RWPE1 (cell line): Measurements from ENCODE around the gene ATP5MC2.

ENCODE experiments used
- CTCF ChIA-PET: fragments of 350-600 bp; sonication (Branson Sonifier 250); formaldehyde crosslinking; extraction: SDS; loops from one replicate; lab custom pipeline; 2021; lab: Yijun Ruan, JAX
- POLR2A ChIA-PET: fragments of 400-600 bp; formaldehyde crosslinking; extraction: SDS; loops from one replicate; lab custom pipeline; 2020; ENCODE audit warnings: antibody characterized with exemption; ENCODE audit not compliant: low non-redundant PET; lab: Yijun Ruan, JAX
- DNase-seq: peaks from one replicate; pipeline ENCODE4 v3.0.0; 2012; ENCODE audit warnings: low spot score
- H3K27ac ChIP-seq: fragments of 450-650 bp; 2 replicates; pipeline ENCODE4 v1.5.1; 2017
- TF ChIP-seq, protein P1 (sequence below): fragments of 450-650 bp; conservative IDR thresholded peaks from 2 replicates; pipeline ENCODE4 v1.5.1; 2017; ENCODE audit warnings: low read depth, mild to moderate bottlenecking

ATP5MC2 gene

DNA sequence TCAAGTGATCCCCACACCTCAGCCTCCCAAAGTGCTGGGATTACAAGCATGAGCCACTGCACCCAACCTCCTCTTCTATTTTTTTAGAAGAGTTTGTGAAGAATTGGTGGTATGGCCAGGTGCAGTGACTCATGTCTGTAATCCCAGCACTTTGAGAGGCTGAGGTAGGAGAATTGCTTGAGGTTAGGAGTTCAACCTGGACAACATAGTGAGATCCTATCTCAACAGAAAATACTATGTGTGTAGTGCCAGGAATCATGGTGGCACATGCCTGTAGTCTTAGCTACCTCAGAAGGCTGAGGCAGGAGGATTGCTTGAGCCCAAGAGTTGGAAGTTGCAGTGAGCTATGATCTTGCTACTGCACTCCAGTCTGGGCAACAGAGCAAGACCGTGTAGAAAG lies 44.2 kb downstream of the ATP5MC2 start:
- ChIA-PET CTCF (interaction anchor here (0.6 kb wide), 1 partner anchor 634 kb away, joined by 3 read pairs; no protein-coding TSS in a partner anchor), POLR2A (no interaction called here)
- DNase-seq: no peak
- H3K27ac ChIP-seq: no peak overlapping the region
- TF ChIP-seq, protein P1, sequence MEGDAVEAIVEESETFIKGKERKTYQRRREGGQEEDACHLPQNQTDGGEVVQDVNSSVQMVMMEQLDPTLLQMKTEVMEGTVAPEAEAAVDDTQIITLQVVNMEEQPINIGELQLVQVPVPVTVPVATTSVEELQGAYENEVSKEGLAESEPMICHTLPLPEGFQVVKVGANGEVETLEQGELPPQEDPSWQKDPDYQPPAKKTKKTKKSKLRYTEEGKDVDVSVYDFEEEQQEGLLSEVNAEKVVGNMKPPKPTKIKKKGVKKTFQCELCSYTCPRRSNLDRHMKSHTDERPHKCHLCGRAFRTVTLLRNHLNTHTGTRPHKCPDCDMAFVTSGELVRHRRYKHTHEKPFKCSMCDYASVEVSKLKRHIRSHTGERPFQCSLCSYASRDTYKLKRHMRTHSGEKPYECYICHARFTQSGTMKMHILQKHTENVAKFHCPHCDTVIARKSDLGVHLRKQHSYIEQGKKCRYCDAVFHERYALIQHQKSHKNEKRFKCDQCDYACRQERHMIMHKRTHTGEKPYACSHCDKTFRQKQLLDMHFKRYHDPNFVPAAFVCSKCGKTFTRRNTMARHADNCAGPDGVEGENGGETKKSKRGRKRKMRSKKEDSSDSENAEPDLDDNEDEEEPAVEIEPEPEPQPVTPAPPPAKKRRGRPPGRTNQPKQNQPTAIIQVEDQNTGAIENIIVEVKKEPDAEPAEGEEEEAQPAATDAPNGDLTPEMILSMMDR: no peak

DNA sequence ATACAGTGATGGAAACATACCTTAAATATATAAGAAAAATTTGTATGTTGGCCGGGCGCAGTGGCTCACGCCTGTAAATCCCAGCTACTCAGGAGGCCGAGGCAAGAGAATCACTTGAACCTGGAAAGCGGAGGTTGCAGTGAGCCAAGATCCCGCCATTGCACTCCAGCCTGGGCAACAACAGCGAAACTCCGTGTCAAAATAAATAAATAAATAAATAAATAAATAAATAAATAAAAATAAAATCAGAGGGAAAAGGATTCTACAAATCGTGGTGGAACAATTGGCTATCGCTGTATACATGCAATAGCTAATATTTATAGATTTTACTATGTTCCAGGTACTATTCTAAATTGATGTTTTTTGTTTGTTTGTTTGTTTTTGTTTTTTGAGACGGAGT lies 48.0 kb downstream of the ATP5MC2 start:
- TF ChIP-seq, protein P1: no peak
- no peak for DNase-seq
- POLR2A ChIA-PET: no interaction called here
- CTCF ChIA-PET: interaction anchor here (0.6 to 0.7 kb wide), 2 partner anchors 25 to 43 kb away, joined by 3 to 4 read pairs; no protein-coding TSS in a partner anchor
- no peak overlapping the region for H3K27ac ChIP-seq

DNA sequence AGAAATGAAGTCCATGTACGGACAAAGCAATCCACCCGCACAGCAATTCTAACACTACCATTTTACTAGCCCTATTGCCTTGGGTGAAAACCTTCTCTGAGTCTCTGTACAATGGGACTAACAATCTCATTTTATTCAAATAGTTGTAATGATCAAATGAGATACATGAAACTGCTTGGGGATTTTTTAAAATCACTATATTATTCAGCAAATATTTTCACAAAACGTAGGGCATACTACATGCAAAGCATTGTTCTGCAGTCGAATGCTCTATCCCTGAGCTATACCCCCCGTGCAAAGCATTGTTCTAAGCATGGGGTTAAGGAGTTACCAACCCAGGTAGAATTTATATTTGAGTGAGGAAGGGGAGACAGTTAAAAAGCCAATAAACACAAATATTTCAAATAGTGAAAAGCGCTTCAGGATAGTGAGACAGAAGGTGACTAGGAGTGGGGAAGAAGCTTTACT lies 49.1 kb downstream of the ATP5MC2 start:
- H3K27ac ChIP-seq: peak overlapping the region; percentile 90; the same call in 1 of the 2 replicates
- TF ChIP-seq, protein P1: no peak
- no peak for DNase-seq
- POLR2A ChIA-PET: no interaction called here
- CTCF ChIA-PET: interaction anchor here (1.0 kb wide), 1 partner anchor 11 kb away, joined by 4 read pairs; no protein-coding TSS in a partner anchor

DNA sequence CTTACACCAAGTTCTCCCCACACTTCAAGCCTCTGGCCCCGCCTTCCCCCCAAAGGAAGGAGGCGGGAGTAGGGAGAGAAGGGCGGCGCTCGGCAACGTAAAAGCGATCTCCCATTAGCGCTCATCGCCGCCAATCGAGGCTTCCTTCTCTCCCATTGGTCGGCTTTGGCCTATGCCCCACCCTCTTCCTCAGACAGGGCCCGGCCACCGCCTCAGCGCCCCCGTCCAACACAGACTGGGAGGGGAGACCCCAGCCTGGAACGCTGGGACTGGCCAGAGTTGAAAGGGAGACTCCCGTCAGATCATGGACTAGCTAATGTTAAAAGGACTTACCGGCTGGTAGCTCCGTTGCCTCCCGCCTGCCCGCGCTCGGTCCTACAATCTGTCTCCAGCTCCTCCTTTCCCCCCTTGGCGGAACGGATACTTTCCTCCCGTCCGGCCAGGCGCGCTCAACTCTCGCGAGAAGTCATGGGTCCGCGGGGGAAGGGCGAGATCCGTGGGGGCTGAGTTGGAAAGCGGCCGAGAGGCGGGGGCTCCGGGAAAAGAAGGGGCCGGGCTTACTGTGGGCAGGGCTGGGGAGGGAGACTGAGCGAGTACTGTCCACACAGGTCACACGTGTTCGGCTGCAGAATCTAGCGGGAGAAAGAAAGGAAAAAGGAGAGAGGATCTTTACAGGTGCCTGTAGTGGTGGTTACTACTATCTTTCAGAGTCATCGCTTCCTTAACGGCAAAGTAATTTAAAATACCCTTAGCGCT lies 49.8 kb downstream of the ATP5MC2 start, which contains the start of gene ATF7:
Gene ATF7 (minus strand): TSS at position 437 of the 756 bp plus-strand sequence. CDS start 25,382 bp downstream, outside the sequence.
- POLR2A ChIA-PET: no interaction called here
- CTCF ChIA-PET: interaction anchor here (1.0 kb wide), 1 partner anchor 11 kb away, joined by 4 read pairs; no protein-coding TSS in a partner anchor
- peak; percentile 99 for DNase-seq
- TF ChIP-seq, protein P1: no peak
- H3K27ac ChIP-seq: peak within 1 kb of the TSS; percentile 90

DNA sequence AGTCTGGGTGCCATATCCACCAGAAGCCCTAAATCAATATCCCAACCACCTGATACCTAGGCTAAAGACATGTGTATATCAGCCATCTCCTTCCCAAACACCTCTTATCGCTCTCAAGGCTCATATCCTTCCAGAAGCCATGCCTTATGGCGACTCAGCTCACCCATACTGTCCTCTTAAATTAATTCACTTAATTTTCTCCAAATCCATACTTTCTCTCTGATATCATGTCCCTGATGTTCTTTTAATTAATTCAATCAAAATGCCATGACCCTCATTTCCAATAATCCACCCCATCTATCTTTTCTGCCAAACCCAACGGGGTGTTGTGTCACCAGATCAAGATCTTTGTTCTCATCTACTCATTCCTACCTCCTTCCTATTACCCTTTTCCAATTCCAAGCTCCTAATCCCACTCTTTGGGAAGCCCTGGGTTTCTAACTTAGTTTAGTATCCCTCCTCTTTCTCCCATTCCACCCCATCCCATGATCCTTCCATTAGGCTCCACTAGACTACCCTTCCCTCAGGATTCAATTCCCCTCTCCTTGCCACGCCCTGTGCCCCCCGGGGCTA lies 50.4 kb downstream of the ATP5MC2 start:
- H3K27ac ChIP-seq: peak overlapping the region; percentile 90
- TF ChIP-seq, protein P1: no peak
- no peak for DNase-seq
- CTCF ChIA-PET: interaction anchor here (1.0 kb wide), 1 partner anchor 10 kb away, joined by 4 read pairs; no protein-coding TSS in a partner anchor
- POLR2A ChIA-PET: no interaction called here

DNA sequence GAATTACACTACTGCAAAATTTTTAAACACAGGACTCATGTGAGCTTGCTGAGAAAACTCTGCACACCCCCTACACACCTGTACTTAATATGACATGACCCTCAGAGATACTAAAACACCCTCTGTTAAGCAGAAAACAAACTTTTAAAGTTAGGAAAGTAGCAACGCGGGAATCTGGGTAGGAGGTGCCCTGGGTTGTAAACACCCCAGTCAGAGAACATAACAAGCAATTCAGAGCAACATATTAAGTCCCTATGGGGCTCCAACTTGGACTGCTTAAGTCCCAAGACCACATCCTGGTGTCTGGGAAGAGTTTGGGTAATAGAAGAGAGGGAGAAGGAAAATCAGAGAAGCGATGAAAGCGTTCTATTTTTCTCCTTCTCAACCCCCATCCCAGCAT lies 50.9 kb downstream of the ATP5MC2 start:
- CTCF ChIA-PET: interaction anchor here (0.7 to 1.4 kb wide), 2 partner anchors 51 to 627 kb away, joined by 3 to 4 read pairs; partner anchors contain the start of gene ATP5MC2
- H3K27ac ChIP-seq: no peak overlapping the region
- peak; percentile 7 for DNase-seq
- TF ChIP-seq, protein P1: no peak
- POLR2A ChIA-PET: no interaction called here
